ENCODE measurements around the gene FGGY. TPM values are rescaled to one million over a fixed set of nuclear protein-coding genes. Genes with fewer than 3 reads are reported as not detected.

Gene FGGY
- total and polyA plus RNA-seq, 2 donors (not counting 3 experiments of a cell fraction or from before 2014, with no cell fraction given): 5.6 to 6.4 TPM

DNA sequence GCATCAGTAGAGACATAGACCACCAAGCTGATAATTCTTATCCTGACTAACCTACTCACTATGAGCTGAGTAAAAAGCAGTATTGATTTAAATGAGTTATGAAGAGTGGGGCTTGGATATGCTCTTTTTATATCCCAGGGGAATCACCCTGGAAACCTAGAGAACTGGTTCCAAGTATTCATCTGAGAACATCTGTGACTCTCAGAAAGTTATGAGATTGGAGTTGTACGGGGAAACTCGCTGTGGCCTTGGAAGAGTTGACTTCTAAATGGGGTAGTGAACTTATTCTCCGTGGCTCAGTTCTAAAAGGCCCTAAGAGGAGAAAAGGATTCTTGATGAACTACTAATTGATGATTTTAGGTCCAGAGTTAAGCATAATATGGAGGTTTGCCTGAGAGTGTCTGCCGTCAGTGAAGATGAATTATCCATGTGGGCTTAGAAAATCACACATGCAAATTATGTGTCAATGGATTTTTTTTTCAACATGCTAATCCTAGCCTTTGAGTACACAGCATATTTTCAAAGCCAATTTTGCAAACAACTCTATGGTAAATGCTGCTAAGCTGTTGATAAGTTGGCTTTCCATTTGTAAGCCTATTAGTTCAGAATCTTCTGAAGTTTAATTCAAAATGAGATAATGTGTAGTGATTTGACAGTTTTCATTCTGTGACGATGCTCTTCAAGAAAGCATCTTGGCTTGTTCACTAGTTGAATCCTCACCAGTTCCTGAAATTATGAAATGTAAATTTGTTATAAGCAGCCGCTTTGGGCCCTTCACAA lies 122.7 kb downstream of the FGGY start:
- no peak overlapping the region for H3K9ac ChIP-seq (replicated peaks; ENCODE audit: extremely low read depth, insufficient read depth, low read length)
- POLR2A ChIA-PET: no interaction called here
- no peaks in the 10 kb centered on the region for H4K20me1 ChIP-seq (replicated peaks; ENCODE audit: control insufficient read depth, extremely low read depth, insufficient read depth, low read length)
- no peaks in the 10 kb centered on the region for H3K36me3 ChIP-seq (ENCODE audit: control insufficient read depth in 2 of 2, extremely low read depth in 1 of 2, insufficient read depth in 2 of 2, low read length in 2 of 2)
- H3K9me1 ChIP-seq (replicated peaks; ENCODE audit: control insufficient read depth, extremely low read depth, insufficient read depth, low read length): no peaks in the 10 kb centered on the region
- FAIRE-seq (no peak), DNase-seq (ENCODE audit: low read depth, low spot score) (no peak)
- H3K79me2 ChIP-seq (ENCODE audit: control insufficient read depth, insufficient read depth, low read length): no peaks in the 10 kb centered on the region
- BruUV-seq (replicated peaks): no TSS peak
- CTCF ChIA-PET: no interaction called here
- H2AFZ ChIP-seq (ENCODE audit: low read depth, low read length): no peak overlapping the region
- H3K4me2 ChIP-seq (ENCODE audit: insufficient read depth, low read length): no peak overlapping the region
- H3K4me3 ChIP-seq (replicated peaks in 1 of 3; ENCODE audit: insufficient read depth in 1 of 3, low read depth in 1 of 3, low read length in 3 of 3): no peak overlapping the region
- H3K9me3 ChIP-seq (replicated peaks; ENCODE audit: control insufficient read depth, insufficient read depth, low read length): no peaks in the 10 kb centered on the region
- intact Hi-C loops (cut with micrococcal nuclease): loop anchor here (10.0 kb wide), 3 partner anchors 255 to 535 kb away; no protein-coding TSS in a partner anchor
- H3K4me1 ChIP-seq (ENCODE audit: control insufficient read depth, extremely low read depth, insufficient read depth, low read length): peaks cover 10% of the 10 kb centered on the region
- TF ChIP-seq MYC (IDR thresholded peaks at IDR 0.05; ENCODE audit: low read depth, low read length) (no peak), POLR2AphosphoS5 (IDR thresholded peaks at IDR 0.05; ENCODE audit: insufficient read depth, low read depth, low read length) (no peak), FOS (IDR thresholded peaks at IDR 0.05; ENCODE audit: borderline replicate concordance, insufficient read depth, low read length) (no peak), EZH2 (IDR thresholded peaks at IDR 0.05; ENCODE audit: borderline replicate concordance, low read depth, low read length, severe bottlenecking) (no peak), GATA2 (IDR thresholded peaks at IDR 0.05; ENCODE audit: insufficient read depth, insufficient read length, low read depth, low read length) (no peak), JUN (IDR thresholded peaks at IDR 0.05; ENCODE audit: borderline replicate concordance, insufficient read depth, insufficient read length, low read depth) (no peak), POLR2A (IDR thresholded peaks at IDR 0.05; ENCODE audit: low read depth, low read length) (no peak)
- TF ChIP-seq, protein P1, sequence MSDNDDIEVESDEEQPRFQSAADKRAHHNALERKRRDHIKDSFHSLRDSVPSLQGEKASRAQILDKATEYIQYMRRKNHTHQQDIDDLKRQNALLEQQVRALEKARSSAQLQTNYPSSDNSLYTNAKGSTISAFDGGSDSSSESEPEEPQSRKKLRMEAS (IDR thresholded peaks at IDR 0.05; ENCODE audit: insufficient read depth, insufficient read length): no peak
- TF ChIP-seq, protein P2, sequence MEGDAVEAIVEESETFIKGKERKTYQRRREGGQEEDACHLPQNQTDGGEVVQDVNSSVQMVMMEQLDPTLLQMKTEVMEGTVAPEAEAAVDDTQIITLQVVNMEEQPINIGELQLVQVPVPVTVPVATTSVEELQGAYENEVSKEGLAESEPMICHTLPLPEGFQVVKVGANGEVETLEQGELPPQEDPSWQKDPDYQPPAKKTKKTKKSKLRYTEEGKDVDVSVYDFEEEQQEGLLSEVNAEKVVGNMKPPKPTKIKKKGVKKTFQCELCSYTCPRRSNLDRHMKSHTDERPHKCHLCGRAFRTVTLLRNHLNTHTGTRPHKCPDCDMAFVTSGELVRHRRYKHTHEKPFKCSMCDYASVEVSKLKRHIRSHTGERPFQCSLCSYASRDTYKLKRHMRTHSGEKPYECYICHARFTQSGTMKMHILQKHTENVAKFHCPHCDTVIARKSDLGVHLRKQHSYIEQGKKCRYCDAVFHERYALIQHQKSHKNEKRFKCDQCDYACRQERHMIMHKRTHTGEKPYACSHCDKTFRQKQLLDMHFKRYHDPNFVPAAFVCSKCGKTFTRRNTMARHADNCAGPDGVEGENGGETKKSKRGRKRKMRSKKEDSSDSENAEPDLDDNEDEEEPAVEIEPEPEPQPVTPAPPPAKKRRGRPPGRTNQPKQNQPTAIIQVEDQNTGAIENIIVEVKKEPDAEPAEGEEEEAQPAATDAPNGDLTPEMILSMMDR (IDR thresholded peaks at IDR 0.05; ENCODE audit: extremely low read depth in 1 of 2, insufficient read depth in 1 of 2, low read depth in 1 of 2, low read length in 2 of 2): no peak
- no peak overlapping the region for H3K27ac ChIP-seq (ENCODE audit: insufficient read depth, low read depth, low read length)
- dilution Hi-C loops (cut with MboI; ENCODE audit: extremely low pct_ligation_motif_present, low sequenced_read_pairs): no loop called here
- H3K27me3 ChIP-seq (ENCODE audit: control insufficient read depth in 2 of 2, insufficient read depth in 2 of 2, low read length in 2 of 2): no peaks in the 10 kb centered on the region

Measured in endothelial cell of umbilical vein (primary cell).